GM18951 (cell line): ENCODE results near the gene TSR3.

Source experiments
- POLR2A ChIP-seq: IDR thresholded peaks from 4 replicates; pipeline ENCODE4 v1.6.1; 2011; ENCODE audit warnings: mild to moderate bottlenecking; ENCODE audit not compliant: insufficient read length, insufficient read depth; ENCODE audit errors: extremely low read depth
- in situ Hi-C: fragments of 300-500 bp; cut with MboI; formaldehyde crosslinking; loops from one replicate; pipeline ENCODE4 v1.12.0; 2022; ENCODE audit warnings: low sequenced_read_pairs, mixed read lengths, inconsistent platforms; ENCODE audit not compliant: unreplicated experiment

The TSR3 gene

GRCh38 chr16:1308036-1308976 lies 43.4 kb downstream of the TSR3 start:
- peak; percentile 66 for TF ChIP-seq POLR2A

GRCh38 chr16:1306334-1306733 lies 45.3 kb downstream of the TSR3 start:
- in situ Hi-C loops: no loop called here
- TF ChIP-seq POLR2A: no peak

More at GRCh38 chr16:1308036-1308976, 43.4 kb downstream of the TSR3 start:
- in situ Hi-C loops: no loop called here

GRCh38 chr16:1305823-1306222 lies 45.9 kb downstream of the TSR3 start:
- TF ChIP-seq POLR2A: no peak
- in situ Hi-C loops: no loop called here

GRCh38 chr16:1301562-1301961 lies 50.1 kb downstream of the TSR3 start:
- in situ Hi-C loops: no loop called here
- no peak for TF ChIP-seq POLR2A

- in situ Hi-C loops: no loop called here
- no peak for TF ChIP-seq POLR2A
Measured at GRCh38 chr16:1300664-1301476, 50.8 kb downstream of the TSR3 start.

GRCh38 chr16:1299868-1300203 lies 51.8 kb downstream of the TSR3 start:
- in situ Hi-C loops: no loop called here
- TF ChIP-seq POLR2A: no peak
